Thymus (tissue), 11 donors: Measurements from ENCODE around the gene VDR. TPM values are rescaled to one million over a fixed set of nuclear protein-coding genes. Genes with fewer than 3 reads are reported as not detected.

Source experiments
- DNase-seq, 9 donors: peaks; one replicate each; pipeline ENCODE4 v3.0.0-alpha.2; 2013; ENCODE audit warnings: low spot score in 9 of 9, low read depth in 6 of 9, missing footprints in 1 of 9
- H3K27ac ChIP-seq, 2 donors: one replicate each; pipeline ENCODE4 v1.5.1; 2013; ENCODE audit warnings: control low read depth in 1 of 2, low read depth in 1 of 2, low read length in 1 of 2, mild to moderate bottlenecking in 1 of 2, moderate library complexity in 1 of 2
- H3K27me3 ChIP-seq, 2 donors: one replicate each; pipeline ENCODE4 v1.5.1; 2013; ENCODE audit warnings: low read length in 1 of 2; ENCODE audit not compliant: control insufficient read depth in 2 of 2, insufficient read depth in 1 of 2
- H3K36me3 ChIP-seq, 2 donors: one replicate each; pipeline ENCODE4 v1.5.1; 2013; ENCODE audit warnings: low read length in 1 of 2, mild to moderate bottlenecking in 1 of 2, moderate library complexity in 1 of 2; ENCODE audit not compliant: control insufficient read depth in 2 of 2, insufficient read depth in 2 of 2
- H3K4me1 ChIP-seq, 2 donors: one replicate each; pipeline ENCODE4 v1.5.1; 2013; ENCODE audit warnings: low read length in 2 of 2; ENCODE audit not compliant: control insufficient read depth in 2 of 2, insufficient read depth in 2 of 2
- H3K4me3 ChIP-seq, 2 donors: one replicate each; pipeline ENCODE4 v1.5.1; 2013; ENCODE audit warnings: low read length in 2 of 2, control low read depth in 1 of 2, mild to moderate bottlenecking in 1 of 2
- H3K9me3 ChIP-seq, 2 donors: one replicate each; pipeline ENCODE4 v1.5.1; 2013; ENCODE audit warnings: low read length in 1 of 2, mild to moderate bottlenecking in 1 of 2; ENCODE audit not compliant: control insufficient read depth in 2 of 2, insufficient read depth in 1 of 2
- WGBS: extraction: QIAGEN DNeasy Blood & Tissue Kit; methylation state at CpG from one replicate; pipeline ENCODE4 v1.1.7; 2013; 5-methylcytosine and 5-hydroxymethylcytosine counted together
- polyA plus RNA-seq: library from polyadenylated mRNA; stranded (reverse); fragments of 200-250 nt; gene quantifications from one replicate; pipeline ENCODE4 v1.2.3, GENCODE V29; 2013
- total RNA-seq: library from RNA; stranded (reverse); fragments of 120-200 nt; gene quantifications from one replicate; pipeline ENCODE4 v1.2.4, GENCODE V29; 2013
- donor health status: healthy.

Gene VDR
- total and polyA plus RNA-seq, 2 donors, result 1.5 to 3.8 TPM

GRCh38 chr12:47874316-47874715 is 30.5 kb downstream of the VDR start:
- Histone ChIP-seq H3K9me3 (no peaks in the 10 kb centered on the region), H3K27ac (no peak overlapping the region), H3K4me1 (no peaks in the 10 kb centered on the region), H3K4me3 (no peak overlapping the region), H3K36me3 (no peaks in the 10 kb centered on the region), H3K27me3 (no peaks in the 10 kb centered on the region)
- 95% methylated on average over 5 of the region's 5 CpGs for WGBS
- no peak for DNase-seq

GRCh38 chr12:47870175-47870781 is 34.5 kb downstream of the VDR start:
- H3K36me3 ChIP-seq, result no peaks in the 10 kb centered on the region
- no peak overlapping the region for H3K4me3 ChIP-seq
- H3K27ac ChIP-seq, result no peak overlapping the region
- H3K27me3 ChIP-seq, result no peaks in the 10 kb centered on the region
- WGBS, result 92% methylated on average over 6 of the region's 6 CpGs
- peaks cover 0 to 3% of the 10 kb centered on the region in 2 donors for H3K4me1 ChIP-seq
- no peak for DNase-seq
- no peaks in the 10 kb centered on the region for H3K9me3 ChIP-seq

- H3K27ac ChIP-seq, result no peak overlapping the region
- H3K4me3 ChIP-seq, result no peak overlapping the region
- WGBS, result 67% methylated on average over 8 of the region's 8 CpGs
These were observed 36.2 kb downstream of the VDR start for GRCh38 chr12:47868552-47869031.

GRCh38 chr12:47868041-47868440 is 36.8 kb downstream of the VDR start:
- Histone ChIP-seq H3K27me3 (no peaks in the 10 kb centered on the region), H3K4me1 (peaks cover 0 to 3% of the 10 kb centered on the region in 2 donors), H3K36me3 (no peaks in the 10 kb centered on the region), H3K4me3 (no peak overlapping the region), H3K9me3 (no peaks in the 10 kb centered on the region), H3K27ac (no peak overlapping the region)
- WGBS, result 98% methylated on average over 2 of the region's 2 CpGs
- DNase-seq, result no peak

More at GRCh38 chr12:47868552-47869031, 36.2 kb downstream of the VDR start:
- no peak for DNase-seq
- Histone ChIP-seq H3K27me3 (no peaks in the 10 kb centered on the region), H3K36me3 (no peaks in the 10 kb centered on the region), H3K9me3 (no peaks in the 10 kb centered on the region), H3K4me1 (peaks cover 0 to 3% of the 10 kb centered on the region in 2 donors)

GRCh38 chr12:47867495-47867941 is 37.3 kb downstream of the VDR start:
- peaks cover 0 to 3% of the 10 kb centered on the region in 2 donors for H3K4me1 ChIP-seq
- no peak for DNase-seq
- WGBS, result 84% methylated on average over 4 of the region's 4 CpGs

GRCh38 chr12:47864646-47865235 is 40.1 kb downstream of the VDR start:
- H3K27me3 ChIP-seq, result no peaks in the 10 kb centered on the region
- H3K4me3 ChIP-seq, result no peak overlapping the region
- 97% methylated on average over 14 of the region's 14 CpGs for WGBS
- H3K4me1 ChIP-seq, result peaks cover 0 to 3% of the 10 kb centered on the region in 2 donors
- H3K27ac ChIP-seq, result no peak overlapping the region
- no peak for DNase-seq
- no peaks in the 10 kb centered on the region for H3K36me3 ChIP-seq
- no peaks in the 10 kb centered on the region for H3K9me3 ChIP-seq

More at GRCh38 chr12:47867495-47867941, 37.3 kb downstream of the VDR start:
- H3K27me3 ChIP-seq, result no peaks in the 10 kb centered on the region
- no peaks in the 10 kb centered on the region for H3K9me3 ChIP-seq
- no peaks in the 10 kb centered on the region for H3K36me3 ChIP-seq
- H3K27ac ChIP-seq, result no peak overlapping the region
- H3K4me3 ChIP-seq, result no peak overlapping the region

- H3K27ac ChIP-seq, result no peak overlapping the region
- H3K9me3 ChIP-seq, result no peaks in the 10 kb centered on the region
- 94% methylated on average over 6 of the region's 6 CpGs for WGBS
- H3K4me3 ChIP-seq, result no peak overlapping the region
- H3K27me3 ChIP-seq, result no peaks in the 10 kb centered on the region
- no peak for DNase-seq
- H3K4me1 ChIP-seq, result peaks cover 0 to 3% of the 10 kb centered on the region in 2 donors
- no peaks in the 10 kb centered on the region for H3K36me3 ChIP-seq
These were observed 40.8 kb downstream of the VDR start for GRCh38 chr12:47863985-47864384.

- H3K9me3 ChIP-seq, result no peaks in the 10 kb centered on the region
- H3K4me3 ChIP-seq, result no peak overlapping the region
These were observed 41.3 kb downstream of the VDR start for GRCh38 chr12:47863467-47863866.

GRCh38 chr12:47862881-47863280 is 41.9 kb downstream of the VDR start:
- Histone ChIP-seq H3K4me3 (no peak overlapping the region), H3K27me3 (no peaks in the 10 kb centered on the region), H3K27ac (no peak overlapping the region), H3K36me3 (no peaks in the 10 kb centered on the region), H3K9me3 (no peaks in the 10 kb centered on the region), H3K4me1 (no peaks in the 10 kb centered on the region)
- no peak for DNase-seq
- WGBS, result 96% methylated on average over 7 of the region's 7 CpGs

More at GRCh38 chr12:47863467-47863866, 41.3 kb downstream of the VDR start:
- WGBS, result 81% methylated on average over 7 of the region's 7 CpGs
- Histone ChIP-seq H3K36me3 (no peaks in the 10 kb centered on the region), H3K4me1 (peaks cover 0 to 3% of the 10 kb centered on the region in 2 donors), H3K27ac (no peak overlapping the region), H3K27me3 (no peaks in the 10 kb centered on the region)
- no peak for DNase-seq
